Smooth muscle cell (in vitro differentiated cells): Measurements from ENCODE around the gene PRC1. TPM values are rescaled to one million over a fixed set of nuclear protein-coding genes. Genes with fewer than 3 reads are reported as not detected.

Experiments used
- DNase-seq: peaks from one replicate; lab custom pipeline; 2025; ENCODE audit not compliant: unreplicated experiment; lab: John Stamatoyannopoulos, UW
- H2AFZ ChIP-seq: fragments of 200-600 bp; sonication (generic); 2 replicates; pipeline ENCODE4 v1.6.0; 2016; ENCODE audit warnings: antibody characterized with exemption, low read depth, mild to moderate bottlenecking
- H3F3A ChIP-seq: fragments of 200-600 bp; sonication (generic); 2 replicates; pipeline ENCODE4 v1.6.0; 2017; ENCODE audit warnings: antibody characterized with exemption, low read depth
- H3K27ac ChIP-seq: fragments of 200-600 bp; sonication (generic); 2 replicates; pipeline ENCODE4 v1.5.1; 2016; ENCODE audit warnings: low read depth, mild to moderate bottlenecking
- H3K27me3 ChIP-seq: fragments of 200-600 bp; sonication (generic); 2 replicates; pipeline ENCODE4 v1.6.1; 2016; ENCODE audit warnings: low read depth, mild to moderate bottlenecking
- H3K36me3 ChIP-seq: fragments of 200-600 bp; sonication (generic); 2 replicates; pipeline ENCODE4 v1.5.1; 2016; ENCODE audit warnings: low read depth
- H3K4me1 ChIP-seq: fragments of 200-600 bp; sonication (generic); 2 replicates; pipeline ENCODE4 v1.5.1; 2016; ENCODE audit warnings: low read depth
- H3K4me2 ChIP-seq: fragments of 200-600 bp; sonication (generic); 2 replicates; pipeline ENCODE4 v1.6.0; 2016; ENCODE audit warnings: mild to moderate bottlenecking
- H3K4me3 ChIP-seq: fragments of 200-600 bp; sonication (generic); 2 replicates; pipeline ENCODE4 v1.5.1; 2016; ENCODE audit warnings: mild to moderate bottlenecking
- H3K79me2 ChIP-seq: fragments of 200-600 bp; sonication (generic); 2 replicates; pipeline ENCODE4 v1.6.0; 2016; ENCODE audit warnings: low read depth, mild to moderate bottlenecking
- H3K9ac ChIP-seq: fragments of 200-600 bp; sonication (generic); 2 replicates; pipeline ENCODE4 v1.6.0; 2016; ENCODE audit warnings: low read depth
- H3K9me3 ChIP-seq: fragments of 200-600 bp; sonication (generic); replicated peaks from 2 replicates; pipeline ENCODE4 v1.5.1; 2016; ENCODE audit warnings: low read depth
- H4K20me1 ChIP-seq: fragments of 200-600 bp; sonication (generic); 2 replicates; pipeline ENCODE4 v1.6.0; 2016; ENCODE audit warnings: low read depth
- CTCF ChIP-seq: fragments of 200-600 bp; sonication (generic); IDR thresholded peaks from 2 replicates; pipeline ENCODE4 v1.5.1; 2017; ENCODE audit warnings: borderline replicate concordance, mild to moderate bottlenecking, antibody characterized with exemption; ENCODE audit not compliant: insufficient read depth, poor library complexity, severe bottlenecking
- WGBS: methylation state at CpG from one replicate; pipeline ENCODE4 v1.1.7; 2016; ENCODE audit warnings: low lambda C conversion rate; 5-methylcytosine and 5-hydroxymethylcytosine counted together
- polyA plus RNA-seq: library from polyadenylated mRNA; unstranded; fragments of >200 nt; fragmentation: Nextera tagmentation; extraction: Ambion mirVana; gene quantifications from 2 replicates; pipeline ENCODE4 v1.2.1, GENCODE V29; 2016
- total RNA-seq: library from RNA; depleted of rRNA; stranded (reverse); fragments of >200 nt; gene quantifications from 2 replicates; pipeline ENCODE4 v1.2.3, GENCODE V29; 2014

Gene PRC1
- total and polyA plus RNA-seq, 2 experiments from 2014 or later, result 20.4 to 32.3 TPM

GRCh38 chr15:90957791-90958190, 36.5 kb downstream of the PRC1 start:
- Histone ChIP-seq H4K20me1 (peaks cover 9% of the 10 kb centered on the region), H3K4me2 (peak overlapping the region; percentile 94), H3K4me3 (no peak overlapping the region), H3K27me3 (no peaks in the 10 kb centered on the region), H3K79me2 (no peaks in the 10 kb centered on the region), H3K9me3 (no peaks in the 10 kb centered on the region), H2AFZ (no peak overlapping the region), H3F3A (peaks cover 5% of the 10 kb centered on the region), H3K9ac (no peak overlapping the region), H3K36me3 (no peaks in the 10 kb centered on the region), H3K4me1 (peaks cover 17% of the 10 kb centered on the region), H3K27ac (no peak overlapping the region)
- WGBS, result 91% methylated on average over 6 of the region's 6 CpGs
- no peak for DNase-seq
- no peak for TF ChIP-seq CTCF

GRCh38 chr15:90957031-90957790, 37.1 kb downstream of the PRC1 start:
- no peaks in the 10 kb centered on the region for H3K9me3 ChIP-seq
- peaks cover 17% of the 10 kb centered on the region for H3K4me1 ChIP-seq
- no peaks in the 10 kb centered on the region for H3K36me3 ChIP-seq
- peak overlapping the region; percentile 54 for H2AFZ ChIP-seq
- H3K79me2 ChIP-seq, result no peaks in the 10 kb centered on the region
- H3K27me3 ChIP-seq, result no peaks in the 10 kb centered on the region
- H3F3A ChIP-seq, result peaks cover 5% of the 10 kb centered on the region
- 16% methylated on average over 61 of the region's 63 CpGs for WGBS
- H4K20me1 ChIP-seq, result peaks cover 9% of the 10 kb centered on the region
- peak overlapping the region; percentile 69 for H3K4me3 ChIP-seq
- peak overlapping the region; percentile 94 for H3K4me2 ChIP-seq
- DNase-seq, result peak; percentile 56
- peak overlapping the region; percentile 39 for H3K9ac ChIP-seq
- no peak overlapping the region for H3K27ac ChIP-seq
- no peak for TF ChIP-seq CTCF

GRCh38 chr15:90956274-90957030, 37.9 kb downstream of the PRC1 start:
- Histone ChIP-seq H3K4me1 (peaks cover 17% of the 10 kb centered on the region), H3K9me3 (no peaks in the 10 kb centered on the region), H3K4me2 (peak overlapping the region; percentile 94), H3K4me3 (peak overlapping the region; percentile 69), H4K20me1 (peaks cover 9% of the 10 kb centered on the region), H3K27me3 (no peaks in the 10 kb centered on the region), H3F3A (peaks cover 5% of the 10 kb centered on the region), H3K36me3 (no peaks in the 10 kb centered on the region), H3K9ac (peak overlapping the region; percentile 39), H2AFZ (peak overlapping the region; percentile 54), H3K79me2 (no peaks in the 10 kb centered on the region), H3K27ac (no peak overlapping the region)
- DNase-seq, result peak; percentile 66
- WGBS, result 6% methylated on average over 56 of the region's 56 CpGs
- peak; percentile 98 for TF ChIP-seq CTCF
